Left ventricle myocardium inferior (tissue), 1 donor: Measurements from ENCODE around the gene CHKB. TPM values are rescaled to one million over a fixed set of nuclear protein-coding genes. Genes with fewer than 3 reads are reported as not detected.

Experiments
- DNase-seq: peaks from one replicate; pipeline ENCODE4 v3.0.0-alpha.2; 2020
- H3K27ac ChIP-seq: fragments of 200-600 bp; replicated peaks from 2 replicates; pipeline ENCODE4 v1.8.0; 2021
- H3K27me3 ChIP-seq: fragments of 200-600 bp; 2 replicates; pipeline ENCODE4 v1.8.0; 2021; ENCODE audit warnings: low read depth
- H3K36me3 ChIP-seq: fragments of 200-600 bp; 2 replicates; pipeline ENCODE4 v1.8.0; 2021
- H3K4me1 ChIP-seq: fragments of 200-600 bp; 2 replicates; pipeline ENCODE4 v1.8.0; 2021
- H3K4me3 ChIP-seq: fragments of 200-600 bp; 2 replicates; pipeline ENCODE4 v1.8.0; 2021; ENCODE audit warnings: mild to moderate bottlenecking, moderate library complexity
- H3K9me3 ChIP-seq: fragments of 200-600 bp; replicated peaks from 2 replicates; pipeline ENCODE4 v1.8.0; 2021
- intact Hi-C: fragments of 100-400 bp; cut with micrococcal nuclease; formaldehyde crosslinking; loops from one replicate; pipeline ENCODE4 v1.11.0; 2022
- long read RNA-seq: library from polyadenylated mRNA; unstranded; transcript quantifications from one replicate; pipeline ENCODE4 v2.0.0, GENCODE V29; 2021
- total RNA-seq: library from RNA; stranded (reverse); fragmentation: NEBNext Ultra II Directional; extraction: Animal tissue kit (Norgen Biotek cat#: 25700); gene quantifications from one replicate; pipeline ENCODE4 v1.2.1, GENCODE V29; 2021
- TF ChIP-seq, protein P1 (sequence below): fragments of 200-600 bp; IDR thresholded peaks from 2 replicates; pipeline ENCODE4 v1.8.0; 2021; ENCODE audit warnings: antibody characterized with exemption, mild to moderate bottlenecking, borderline replicate concordance
- donor health status: DM: no; HTN: yes; CAD: no; lungs with severe emphysema.

CHKB gene, protein sequence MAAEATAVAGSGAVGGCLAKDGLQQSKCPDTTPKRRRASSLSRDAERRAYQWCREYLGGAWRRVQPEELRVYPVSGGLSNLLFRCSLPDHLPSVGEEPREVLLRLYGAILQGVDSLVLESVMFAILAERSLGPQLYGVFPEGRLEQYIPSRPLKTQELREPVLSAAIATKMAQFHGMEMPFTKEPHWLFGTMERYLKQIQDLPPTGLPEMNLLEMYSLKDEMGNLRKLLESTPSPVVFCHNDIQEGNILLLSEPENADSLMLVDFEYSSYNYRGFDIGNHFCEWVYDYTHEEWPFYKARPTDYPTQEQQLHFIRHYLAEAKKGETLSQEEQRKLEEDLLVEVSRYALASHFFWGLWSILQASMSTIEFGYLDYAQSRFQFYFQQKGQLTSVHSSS
- 36.0 TPM for total RNA-seq
- long read RNA-seq, transcript CHKB-212 (9 exons, 2,069 nt), result major isoform, 9 of 31 reads
- long read RNA-seq, transcript CHKB-201 (11 exons, 1,638 nt), result major isoform, 9 of 31 reads
- long read RNA-seq, partial matches to known transcripts, result 10 of 31 reads
- long read RNA-seq, other reads (novel, unspliced or antisense), result 2 of 31 reads

GRCh38 chr22:50582493-50583293 is at the start of gene CHKB:
CHKB (minus strand) TSS chr22:50582849; CDS start chr22:50582781, 68 bp downstream.
- TF ChIP-seq, protein P1, sequence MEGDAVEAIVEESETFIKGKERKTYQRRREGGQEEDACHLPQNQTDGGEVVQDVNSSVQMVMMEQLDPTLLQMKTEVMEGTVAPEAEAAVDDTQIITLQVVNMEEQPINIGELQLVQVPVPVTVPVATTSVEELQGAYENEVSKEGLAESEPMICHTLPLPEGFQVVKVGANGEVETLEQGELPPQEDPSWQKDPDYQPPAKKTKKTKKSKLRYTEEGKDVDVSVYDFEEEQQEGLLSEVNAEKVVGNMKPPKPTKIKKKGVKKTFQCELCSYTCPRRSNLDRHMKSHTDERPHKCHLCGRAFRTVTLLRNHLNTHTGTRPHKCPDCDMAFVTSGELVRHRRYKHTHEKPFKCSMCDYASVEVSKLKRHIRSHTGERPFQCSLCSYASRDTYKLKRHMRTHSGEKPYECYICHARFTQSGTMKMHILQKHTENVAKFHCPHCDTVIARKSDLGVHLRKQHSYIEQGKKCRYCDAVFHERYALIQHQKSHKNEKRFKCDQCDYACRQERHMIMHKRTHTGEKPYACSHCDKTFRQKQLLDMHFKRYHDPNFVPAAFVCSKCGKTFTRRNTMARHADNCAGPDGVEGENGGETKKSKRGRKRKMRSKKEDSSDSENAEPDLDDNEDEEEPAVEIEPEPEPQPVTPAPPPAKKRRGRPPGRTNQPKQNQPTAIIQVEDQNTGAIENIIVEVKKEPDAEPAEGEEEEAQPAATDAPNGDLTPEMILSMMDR, result no peak
- peaks cover 12% of the 10 kb centered on the region for H3K36me3 ChIP-seq
- H3K27me3 ChIP-seq, result no peaks in the 10 kb centered on the region
- peak; percentile 98 for DNase-seq
- H3K9me3 ChIP-seq, result no peaks in the 10 kb centered on the region
- peak within 1 kb of the TSS; percentile 99 for H3K27ac ChIP-seq
- peak within 1 kb of the TSS; percentile 83 for H3K4me3 ChIP-seq
- peaks cover 53% of the 10 kb centered on the region for H3K4me1 ChIP-seq
- intact Hi-C loops, result no loop called here

DNA sequence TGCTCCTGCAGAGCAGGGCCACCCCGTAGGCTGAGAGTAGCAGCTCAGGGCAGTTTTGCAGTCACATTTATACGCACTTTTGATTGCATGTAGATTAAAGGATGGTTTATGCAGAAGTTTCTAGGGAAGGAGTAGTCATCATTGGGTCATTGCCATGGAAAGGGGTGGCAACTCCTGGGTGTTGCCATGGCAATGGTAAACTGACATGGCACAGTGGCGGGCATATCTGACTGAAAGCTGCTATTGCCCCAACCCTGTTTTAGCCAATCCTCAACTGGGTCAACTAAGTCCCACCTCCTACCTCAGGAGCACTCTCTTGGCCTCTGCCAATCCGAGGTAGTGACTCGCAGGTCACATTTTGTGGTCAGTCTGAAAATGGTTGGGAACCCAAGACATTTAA is 47.7 kb upstream of the CHKB start:
- TF ChIP-seq, protein P1, result no peak
- DNase-seq, result no peak
- H3K36me3 ChIP-seq, result peaks cover 5% of the 10 kb centered on the region
- H3K4me3 ChIP-seq, result no peak overlapping the region
- H3K27me3 ChIP-seq, result no peaks in the 10 kb centered on the region
- peaks cover 28% of the 10 kb centered on the region for H3K4me1 ChIP-seq
- no peak overlapping the region for H3K27ac ChIP-seq
- intact Hi-C loops, result no loop called here
- no peaks in the 10 kb centered on the region for H3K9me3 ChIP-seq

DNA sequence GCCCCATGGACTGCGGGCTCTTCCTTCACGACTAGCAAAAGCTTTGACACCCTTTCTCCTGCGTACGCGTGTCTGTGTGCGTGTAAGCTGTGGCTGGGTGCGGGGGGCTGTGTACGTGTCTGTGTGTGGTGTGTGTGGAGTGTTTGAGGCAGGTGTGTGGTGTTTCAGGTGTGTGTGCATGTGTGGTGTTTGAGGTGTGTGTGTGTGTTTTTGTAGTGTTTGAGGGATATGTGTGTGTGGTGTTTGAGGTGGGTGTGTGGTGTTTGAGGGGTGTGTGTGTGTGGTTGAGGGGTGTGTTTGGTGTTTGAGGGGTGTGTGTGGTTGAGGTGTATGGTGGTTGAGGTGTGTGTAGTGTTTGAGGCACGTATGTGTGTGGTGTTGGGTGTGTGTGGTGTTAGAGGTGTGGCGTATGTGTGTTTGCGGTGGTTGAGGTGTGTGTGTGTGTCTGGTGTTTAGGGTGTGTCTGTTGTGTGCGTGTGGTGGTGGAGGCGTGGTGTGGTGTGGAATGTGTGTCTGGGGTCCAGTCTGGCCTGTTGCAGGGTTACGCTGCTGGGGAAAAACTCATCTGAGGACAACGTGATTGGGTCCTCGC is 46.0 kb upstream of the CHKB start:
- peak overlapping the region; percentile 93 for H3K27ac ChIP-seq

DNA sequence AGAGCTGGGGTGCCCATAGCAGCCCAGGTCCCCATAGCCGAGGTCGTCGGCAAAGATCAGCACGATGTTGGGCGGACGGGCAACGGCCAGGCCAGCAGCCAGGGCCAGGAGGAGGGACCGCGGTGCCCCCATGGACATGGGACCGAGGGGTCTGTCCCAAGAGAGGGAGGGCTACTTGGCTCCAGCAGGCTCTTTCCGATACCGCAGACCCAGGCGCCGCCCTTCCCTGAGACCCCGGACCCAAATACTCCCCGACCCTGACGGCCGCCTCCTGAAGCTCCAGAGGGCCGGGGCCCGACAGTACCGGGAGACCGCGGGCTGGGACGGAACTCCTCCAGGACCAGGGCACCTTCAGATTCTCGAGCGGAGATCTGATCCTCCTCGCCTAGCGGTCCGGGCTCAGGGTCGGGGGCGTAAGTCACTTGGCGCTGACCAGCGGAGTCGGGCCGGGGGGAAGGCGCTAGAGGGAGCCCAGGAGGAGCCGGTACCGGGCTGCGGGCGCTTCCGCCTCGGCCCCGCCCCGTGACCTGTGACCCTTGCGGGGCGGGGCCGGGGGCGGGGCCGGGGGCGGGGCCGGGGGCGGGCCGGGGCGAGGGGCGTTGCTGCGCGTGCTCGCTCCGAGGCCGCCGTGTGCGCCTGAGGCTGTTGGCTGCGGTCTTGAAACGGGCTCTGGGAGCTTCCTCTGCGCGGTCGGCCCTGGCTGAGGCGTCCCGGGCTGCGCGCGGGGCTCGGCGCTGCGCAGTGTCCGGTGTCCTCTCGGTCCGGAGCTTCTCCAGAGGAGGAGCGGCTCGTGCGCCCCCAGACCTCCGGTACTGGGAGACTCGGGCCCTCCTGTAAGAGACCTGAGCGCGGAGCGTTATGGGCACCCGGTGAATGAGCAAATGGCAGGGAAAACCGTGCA is 45.2 kb upstream of the CHKB start, which contains the start of gene ARSA:
ARSA (minus strand) TSS at position 511 of the 901 bp plus-strand sequence; CDS start at position 138, 373 bp downstream.
- Histone ChIP-seq H3K9me3 (no peaks in the 10 kb centered on the region), H3K27ac (peak within 1 kb of the TSS; percentile 93)
- intact Hi-C loops, result no loop called here

More for the DNA sequence above, 46.0 kb upstream of the CHKB start:
- H3K9me3 ChIP-seq, result no peaks in the 10 kb centered on the region
- intact Hi-C loops, result no loop called here
- H3K4me1 ChIP-seq, result peaks cover 28% of the 10 kb centered on the region
- H3K27me3 ChIP-seq, result no peaks in the 10 kb centered on the region
- peaks cover 10% of the 10 kb centered on the region for H3K36me3 ChIP-seq
- H3K4me3 ChIP-seq, result peak overlapping the region; percentile 92
- TF ChIP-seq, protein P1, result no peak
- no peak for DNase-seq

More for the DNA sequence above, 45.2 kb upstream of the CHKB start, which contains the start of gene ARSA:
- Histone ChIP-seq H3K36me3 (peaks cover 10% of the 10 kb centered on the region), H3K27me3 (no peaks in the 10 kb centered on the region), H3K4me1 (peaks cover 28% of the 10 kb centered on the region), H3K4me3 (peak within 1 kb of the TSS; percentile 92)
- peak; percentile 85 for DNase-seq
- TF ChIP-seq, protein P1, result peak; percentile 58
